ENCODE results near the gene TELO2. TPM values are rescaled to one million over a fixed set of nuclear protein-coding genes. Genes with fewer than 3 reads are reported as not detected.

The TELO2 gene
- total RNA-seq, 1 experiment from 2014 or later: 8.7 TPM

Other genes starting within 250 kb of the TELO2 start
- gene TPSD1, start 237.3 kb upstream of the TELO2 start, total RNA-seq (2014; rRNA removed; shearing (Covaris generic); ENCODE audit: low replicate concordance): not detected in 2 replicates
- gene UBE2I, start 183.7 kb upstream of the TELO2 start, total RNA-seq (2014; rRNA removed; shearing (Covaris generic); ENCODE audit: low replicate concordance): 53.7 and 78.1 TPM in 2 replicates
- 0.18 TPM in 1 of 2 replicates, not detected in the other for gene BAIAP3, start 159.7 kb upstream of the TELO2 start, total RNA-seq (2014; rRNA removed; shearing (Covaris generic); ENCODE audit: low replicate concordance)
- 20.1 and 70.0 TPM in 2 replicates for gene TSR3, start 141.5 kb upstream of the TELO2 start, total RNA-seq (2014; rRNA removed; shearing (Covaris generic); ENCODE audit: low replicate concordance)
- 19.6 and 39.1 TPM in 2 replicates for gene GNPTG, start 141.4 kb upstream of the TELO2 start, total RNA-seq (2014; rRNA removed; shearing (Covaris generic); ENCODE audit: low replicate concordance)
- 9.8 and 20.8 TPM in 2 replicates for gene UNKL, start 78.7 kb upstream of the TELO2 start, total RNA-seq (2014; rRNA removed; shearing (Covaris generic); ENCODE audit: low replicate concordance)
- 19.0 and 22.2 TPM in 2 replicates for gene UQCC4, start 72.6 kb upstream of the TELO2 start, total RNA-seq (2014; rRNA removed; shearing (Covaris generic); ENCODE audit: low replicate concordance)
- gene PERCC1, start 62.3 kb upstream of the TELO2 start, total RNA-seq (2014; rRNA removed; shearing (Covaris generic); ENCODE audit: low replicate concordance): not detected in 2 replicates
- gene CCDC154, start 48.8 kb upstream of the TELO2 start, total RNA-seq (2014; rRNA removed; shearing (Covaris generic); ENCODE audit: low replicate concordance): 0.11 TPM in 1 of 2 replicates, not detected in the other
- gene CLCN7, start 18.3 kb upstream of the TELO2 start, total RNA-seq (2014; rRNA removed; shearing (Covaris generic); ENCODE audit: low replicate concordance): 8.9 and 29.2 TPM in 2 replicates
- gene PTX4, start 4.4 kb upstream of the TELO2 start, total RNA-seq (2014; rRNA removed; shearing (Covaris generic); ENCODE audit: low replicate concordance): not detected in 2 replicates
- gene TMEM204, start 40.3 kb downstream of the TELO2 start, total RNA-seq (2014; rRNA removed; shearing (Covaris generic); ENCODE audit: low replicate concordance): not detected in 2 replicates
- 13.6 and 16.1 TPM in 2 replicates for gene IFT140, start 118.7 kb downstream of the TELO2 start, total RNA-seq (2014; rRNA removed; shearing (Covaris generic); ENCODE audit: low replicate concordance)
- gene CRAMP1, start 119.0 kb downstream of the TELO2 start, total RNA-seq (2014; rRNA removed; shearing (Covaris generic); ENCODE audit: low replicate concordance): 7.6 TPM in 2 replicates
- 26.2 and 35.6 TPM in 2 replicates for gene JPT2, start 184.9 kb downstream of the TELO2 start, total RNA-seq (2014; rRNA removed; shearing (Covaris generic); ENCODE audit: low replicate concordance)
- 59.2 and 82.4 TPM in 2 replicates for gene MAPK8IP3, start 212.8 kb downstream of the TELO2 start, total RNA-seq (2014; rRNA removed; shearing (Covaris generic); ENCODE audit: low replicate concordance)

Data from Karpas-422 (cell line).